ENCODE results near the gene NNT. TPM values are rescaled to one million over a fixed set of nuclear protein-coding genes. Genes with fewer than 3 reads are reported as not detected.
"Not testable (repeated sequence)": the region's sequence is repeated elsewhere in the genome, so short reads cannot be mapped to it uniquely, and the experiment has no call there.

The NNT gene
- polyA plus RNA-seq, 1 donor = 50.7 TPM

DNA sequence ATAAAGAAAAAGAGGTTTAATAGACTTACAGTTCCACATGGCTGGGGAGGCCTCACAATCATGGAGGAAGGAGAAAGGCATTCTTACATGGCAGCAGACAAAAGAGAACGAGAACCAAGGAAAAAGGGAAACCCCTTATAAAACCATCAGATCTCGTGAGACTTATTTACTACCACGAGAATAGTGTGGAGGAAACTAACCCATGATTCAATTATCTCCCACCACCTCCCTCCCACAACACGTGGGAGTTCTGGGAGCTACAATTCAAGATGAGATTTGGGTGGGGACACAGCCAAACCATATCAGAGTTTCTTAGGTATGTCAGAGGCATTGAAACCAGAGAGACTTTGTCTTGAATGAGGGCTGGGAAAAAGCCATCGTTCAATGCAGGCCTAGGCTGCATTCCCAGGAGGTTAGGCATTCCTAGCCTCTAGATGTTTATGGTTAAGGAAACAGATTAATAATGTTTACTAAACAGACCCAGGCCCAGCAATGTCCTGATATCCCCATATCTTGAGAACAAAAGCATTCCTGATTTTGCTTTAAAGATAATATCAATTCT is 38.6 kb upstream of the NNT start:
- no peak for DNase-seq
- H3K4me1 ChIP-seq (ENCODE audit: control insufficient read depth, insufficient read depth, low read length) = no peaks in the 10 kb centered on the region
- WGBS (ENCODE audit: insufficient coverage, low lambda C conversion rate) = no CpG with 5 or more reads among the region's 5 CpGs
- no peaks in the 10 kb centered on the region for H3K9me3 ChIP-seq (ENCODE audit: control insufficient read depth, low read depth, low read length)
- no peak overlapping the region for H3K4me3 ChIP-seq (ENCODE audit: low read length)
- H3K27ac ChIP-seq (ENCODE audit: low read length) = no peak overlapping the region
- no peaks in the 10 kb centered on the region for H3K36me3 ChIP-seq (ENCODE audit: control insufficient read depth, insufficient read depth, low read length)
- H3K27me3 ChIP-seq (ENCODE audit: control insufficient read depth, insufficient read depth, low read length) = no peaks in the 10 kb centered on the region

DNA sequence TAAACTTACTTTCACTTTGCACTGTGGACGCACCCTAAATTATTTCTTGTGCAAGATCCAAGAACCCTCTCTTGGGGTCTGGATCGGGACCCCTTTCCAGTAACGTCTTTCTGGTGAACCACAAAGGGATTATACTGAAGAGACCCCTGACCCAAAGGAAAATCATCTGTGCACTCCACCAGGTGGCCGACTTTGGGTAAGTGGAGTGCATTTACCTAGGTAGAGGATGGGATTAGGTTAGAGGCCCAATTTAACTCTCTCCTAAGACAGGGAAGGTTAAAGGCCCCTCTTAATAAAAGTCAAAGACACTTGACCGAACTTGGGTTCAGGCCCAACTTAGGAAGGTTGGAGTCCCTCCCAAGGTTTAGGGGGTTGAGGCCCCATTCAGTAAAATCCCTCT is 37.9 kb upstream of the NNT start:
- no CpG with 5 or more reads among the region's 5 CpGs for WGBS (ENCODE audit: insufficient coverage, low lambda C conversion rate)
- Histone ChIP-seq H3K27me3 (ENCODE audit: control insufficient read depth, insufficient read depth, low read length) (no peaks in the 10 kb centered on the region), H3K4me1 (ENCODE audit: control insufficient read depth, insufficient read depth, low read length) (no peaks in the 10 kb centered on the region), H3K27ac (ENCODE audit: low read length) (no peak overlapping the region), H3K4me3 (ENCODE audit: low read length) (no peak overlapping the region), H3K9me3 (ENCODE audit: control insufficient read depth, low read depth, low read length) (no peaks in the 10 kb centered on the region), H3K36me3 (ENCODE audit: control insufficient read depth, insufficient read depth, low read length) (no peaks in the 10 kb centered on the region)
- no peak for DNase-seq

DNA sequence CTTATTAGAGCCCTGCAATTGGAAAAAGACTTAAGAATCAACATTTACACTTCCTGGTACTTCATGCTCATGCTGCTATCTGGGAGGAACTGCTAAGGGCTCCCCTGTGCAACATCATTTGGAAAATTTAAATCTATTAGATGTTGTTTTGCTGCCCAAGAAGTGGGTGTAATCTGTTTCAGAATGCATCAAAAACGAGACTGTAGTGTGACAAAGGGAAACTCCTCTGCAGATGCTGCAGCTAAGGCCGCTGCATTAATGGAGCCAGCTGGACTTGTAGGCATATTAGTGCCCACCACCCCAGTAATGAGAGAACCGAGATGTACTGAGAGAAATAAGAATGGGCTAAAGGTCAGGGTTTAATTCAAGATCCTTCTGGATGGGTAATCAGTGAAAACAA is 35.0 kb upstream of the NNT start:
- DNase-seq = no peak
- Histone ChIP-seq H3K36me3 (ENCODE audit: control insufficient read depth, insufficient read depth, low read length) (no peaks in the 10 kb centered on the region), H3K9me3 (ENCODE audit: control insufficient read depth, low read depth, low read length) (no peaks in the 10 kb centered on the region), H3K27me3 (ENCODE audit: control insufficient read depth, insufficient read depth, low read length) (no peaks in the 10 kb centered on the region), H3K27ac (ENCODE audit: low read length) (no peak overlapping the region), H3K4me3 (ENCODE audit: low read length) (no peak overlapping the region), H3K4me1 (ENCODE audit: control insufficient read depth, insufficient read depth, low read length) (no peaks in the 10 kb centered on the region)
- WGBS (ENCODE audit: insufficient coverage, low lambda C conversion rate) = 40% methylated on average over 1 of the region's 3 CpGs

DNA sequence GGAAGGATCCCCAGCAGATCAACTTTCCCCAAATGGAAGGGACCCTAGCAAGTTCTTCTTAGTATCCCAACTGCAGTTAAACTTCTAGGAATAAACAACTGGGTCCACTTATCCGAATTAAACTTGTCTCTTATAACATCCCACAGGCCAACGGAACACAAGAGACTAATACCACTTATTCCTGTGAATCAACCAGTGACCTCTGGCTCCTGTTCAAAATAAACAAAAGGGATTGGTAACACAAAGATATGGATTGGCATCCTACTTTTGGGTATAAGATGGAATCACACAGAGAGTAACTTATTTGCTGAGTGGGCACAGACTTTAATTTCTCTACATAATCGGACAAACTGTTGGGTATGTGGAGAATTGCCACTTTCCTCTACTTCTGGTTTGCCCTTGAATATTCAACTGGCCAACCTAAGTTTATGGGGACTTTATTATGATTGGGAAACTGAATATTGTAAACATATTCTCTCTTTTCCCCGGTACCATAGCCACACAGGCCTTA is 33.7 kb upstream of the NNT start:
- H3K4me3 ChIP-seq (ENCODE audit: low read length) = no peak overlapping the region
- H3K27ac ChIP-seq (ENCODE audit: low read length) = no peak overlapping the region
- H3K27me3 ChIP-seq (ENCODE audit: control insufficient read depth, insufficient read depth, low read length) = no peaks in the 10 kb centered on the region
- no peaks in the 10 kb centered on the region for H3K4me1 ChIP-seq (ENCODE audit: control insufficient read depth, insufficient read depth, low read length)
- H3K36me3 ChIP-seq (ENCODE audit: control insufficient read depth, insufficient read depth, low read length) = no peaks in the 10 kb centered on the region
- DNase-seq = no peak
- WGBS (ENCODE audit: insufficient coverage, low lambda C conversion rate) = 100% methylated on average over 1 of the region's 4 CpGs
- H3K9me3 ChIP-seq (ENCODE audit: control insufficient read depth, low read depth, low read length) = no peaks in the 10 kb centered on the region

DNA sequence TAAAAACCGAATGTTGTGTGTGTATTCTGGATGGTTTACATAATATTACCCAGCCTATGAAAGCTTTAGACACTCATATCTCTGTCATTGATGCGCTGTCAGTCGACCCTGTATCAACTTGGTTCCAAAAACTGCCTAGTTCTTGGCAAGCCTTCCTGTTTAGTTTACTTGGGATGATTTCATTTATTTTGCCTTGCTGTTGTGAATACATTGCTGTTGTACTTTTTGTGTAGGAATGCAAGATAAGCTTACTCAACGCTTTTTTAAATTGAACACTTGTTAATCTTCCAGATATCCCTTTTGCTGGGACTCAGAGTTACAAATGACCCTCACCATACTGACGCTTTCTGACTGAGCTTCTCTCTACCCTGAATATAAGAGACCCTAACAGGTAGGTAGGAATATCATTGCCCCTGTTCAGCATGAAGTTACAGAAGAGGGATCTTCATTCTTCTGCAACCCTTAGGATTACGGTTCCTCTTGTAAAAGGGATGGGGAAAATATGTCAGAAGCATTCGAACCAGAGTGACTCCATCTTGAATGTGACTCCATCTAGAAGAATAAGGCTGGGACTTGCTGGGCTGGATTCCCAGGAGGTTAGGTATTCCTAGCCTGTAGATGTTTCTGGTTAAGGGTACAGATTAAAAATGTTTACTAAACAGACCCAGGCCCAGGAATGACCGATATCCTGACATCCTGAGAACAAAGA is 32.4 kb upstream of the NNT start:
- Histone ChIP-seq H3K36me3 (ENCODE audit: control insufficient read depth, insufficient read depth, low read length) (peaks cover 3% of the 10 kb centered on the region), H3K9me3 (ENCODE audit: control insufficient read depth, low read depth, low read length) (no peaks in the 10 kb centered on the region), H3K4me3 (ENCODE audit: low read length) (no peak overlapping the region), H3K4me1 (ENCODE audit: control insufficient read depth, insufficient read depth, low read length) (no peaks in the 10 kb centered on the region), H3K27ac (ENCODE audit: low read length) (no peak overlapping the region), H3K27me3 (ENCODE audit: control insufficient read depth, insufficient read depth, low read length) (no peaks in the 10 kb centered on the region)
- DNase-seq = no peak
- WGBS (ENCODE audit: insufficient coverage, low lambda C conversion rate) = 100% methylated on average over 3 of the region's 8 CpGs

DNA sequence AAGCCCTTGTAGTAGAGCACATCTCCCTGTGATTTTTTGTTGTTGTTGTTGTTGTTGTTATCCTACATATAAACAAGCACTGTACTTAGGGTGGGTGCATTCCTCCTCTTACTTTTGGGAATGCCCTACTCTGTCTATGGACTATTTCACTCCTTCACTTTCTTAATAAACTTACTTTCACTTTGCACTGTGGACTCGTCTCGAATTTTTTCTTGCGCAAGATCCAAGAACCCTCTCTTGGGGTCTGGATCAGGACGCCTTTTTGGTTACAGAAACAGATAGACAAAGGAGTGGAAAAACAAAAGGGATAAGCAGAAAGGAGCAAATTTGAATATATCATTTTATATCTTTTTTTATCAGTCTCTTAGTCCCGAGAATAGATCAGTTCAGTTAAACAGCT is 31.7 kb upstream of the NNT start:
- Histone ChIP-seq H3K9me3 (ENCODE audit: control insufficient read depth, low read depth, low read length) (no peaks in the 10 kb centered on the region), H3K4me1 (ENCODE audit: control insufficient read depth, insufficient read depth, low read length) (no peaks in the 10 kb centered on the region), H3K27ac (ENCODE audit: low read length) (no peak overlapping the region), H3K4me3 (ENCODE audit: low read length) (no peak overlapping the region), H3K36me3 (ENCODE audit: control insufficient read depth, insufficient read depth, low read length) (peaks cover 3% of the 10 kb centered on the region), H3K27me3 (ENCODE audit: control insufficient read depth, insufficient read depth, low read length) (no peaks in the 10 kb centered on the region)
- WGBS (ENCODE audit: insufficient coverage, low lambda C conversion rate) = 65% methylated on average over 2 of the region's 5 CpGs
- no peak for DNase-seq

DNA sequence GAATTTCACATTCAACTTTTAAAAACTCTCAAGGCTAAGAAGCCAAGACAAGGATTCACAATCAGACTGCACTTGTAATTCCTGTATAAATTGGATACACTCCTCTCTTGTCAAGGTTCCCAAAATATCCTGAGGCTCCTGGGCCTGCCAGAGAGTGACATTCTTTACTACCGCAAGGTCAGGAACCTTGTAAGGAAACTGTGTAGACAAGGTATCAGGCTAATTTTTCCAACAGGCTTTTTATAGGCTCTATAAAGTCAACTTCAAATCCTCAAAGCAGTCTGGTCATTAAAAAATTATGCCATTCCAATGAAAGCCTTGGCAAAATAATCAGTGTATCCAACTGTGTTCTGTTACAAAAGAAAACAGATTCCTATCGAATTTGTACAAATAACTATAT is 30.6 kb upstream of the NNT start:
- no peaks in the 10 kb centered on the region for H3K4me1 ChIP-seq (ENCODE audit: control insufficient read depth, insufficient read depth, low read length)
- H3K27ac ChIP-seq (ENCODE audit: low read length) = no peak overlapping the region
- DNase-seq = no peak
- no peak overlapping the region for H3K4me3 ChIP-seq (ENCODE audit: low read length)
- H3K9me3 ChIP-seq (ENCODE audit: control insufficient read depth, low read depth, low read length) = no peaks in the 10 kb centered on the region
- peaks cover 3% of the 10 kb centered on the region for H3K36me3 ChIP-seq (ENCODE audit: control insufficient read depth, insufficient read depth, low read length)
- H3K27me3 ChIP-seq (ENCODE audit: control insufficient read depth, insufficient read depth, low read length) = no peaks in the 10 kb centered on the region
- WGBS (ENCODE audit: insufficient coverage, low lambda C conversion rate) = 83% methylated on average over 1 of the region's 2 CpGs

DNA sequence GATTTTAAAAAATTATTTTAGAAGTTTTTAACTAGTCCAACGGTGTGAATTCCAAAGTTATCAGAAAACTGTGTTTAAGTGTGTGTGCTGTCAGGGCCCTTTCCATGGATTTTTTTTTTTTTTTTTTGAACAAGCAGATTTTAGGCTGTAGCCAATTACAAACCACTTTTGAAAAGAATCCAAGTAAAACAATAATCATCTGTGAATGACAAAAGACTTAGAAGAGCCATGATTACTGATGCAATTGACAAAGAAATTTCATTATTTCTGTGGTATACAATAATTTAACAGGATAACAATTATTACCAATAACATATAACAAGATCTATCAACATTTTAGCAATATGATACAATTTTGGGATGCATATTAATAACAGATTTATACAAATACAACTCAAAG is 29.9 kb upstream of the NNT start:
- Histone ChIP-seq H3K27ac (ENCODE audit: low read length) (no peak overlapping the region), H3K4me1 (ENCODE audit: control insufficient read depth, insufficient read depth, low read length) (no peaks in the 10 kb centered on the region), H3K36me3 (ENCODE audit: control insufficient read depth, insufficient read depth, low read length) (peaks cover 3% of the 10 kb centered on the region), H3K4me3 (ENCODE audit: low read length) (no peak overlapping the region), H3K27me3 (ENCODE audit: control insufficient read depth, insufficient read depth, low read length) (no peaks in the 10 kb centered on the region), H3K9me3 (ENCODE audit: control insufficient read depth, low read depth, low read length) (no peaks in the 10 kb centered on the region)
- no CpG with 5 or more reads among the region's 1 CpG for WGBS (ENCODE audit: insufficient coverage, low lambda C conversion rate)
- no peak for DNase-seq

DNA sequence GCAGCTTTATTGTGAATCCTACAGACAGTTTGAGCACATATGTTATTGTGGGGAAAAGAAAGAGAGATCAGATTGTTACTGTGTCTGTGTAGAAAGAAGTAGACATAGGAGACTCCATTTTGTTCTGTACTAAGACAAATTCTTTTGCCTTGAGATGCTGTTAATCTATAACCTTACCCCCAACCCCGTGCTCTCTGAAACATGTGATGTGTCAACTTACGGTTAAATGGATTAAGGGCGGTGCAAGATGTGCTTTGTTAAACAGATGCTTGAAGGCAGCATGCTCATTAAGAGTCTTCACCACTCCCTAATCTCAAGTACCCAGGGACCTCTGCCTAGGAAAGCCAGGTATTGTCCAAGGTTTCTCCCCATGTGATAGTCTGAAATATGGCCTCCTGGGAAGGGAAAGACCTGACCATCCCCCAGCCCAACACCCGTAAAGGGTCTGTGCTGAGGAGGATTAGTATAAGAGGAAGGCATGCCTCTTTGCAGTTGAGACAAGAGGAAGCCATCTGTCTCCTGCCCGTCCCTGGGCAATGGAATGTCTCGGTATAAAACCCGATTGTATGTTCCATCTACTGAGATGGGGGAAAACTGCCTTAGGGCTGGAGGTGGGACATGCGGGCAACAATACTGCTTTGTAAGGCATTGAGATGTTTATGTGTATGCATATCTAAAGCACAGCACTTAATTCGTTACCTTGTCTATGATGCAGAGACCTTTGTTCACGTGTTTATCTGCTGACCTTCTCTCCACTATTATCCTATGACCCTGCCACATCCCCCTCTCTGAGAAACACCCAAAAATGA is 22.4 kb upstream of the NNT start:
- H3K36me3 ChIP-seq (ENCODE audit: control insufficient read depth, insufficient read depth, low read length); H3K27ac ChIP-seq (ENCODE audit: low read length); DNase-seq; H3K9me3 ChIP-seq (ENCODE audit: control insufficient read depth, low read depth, low read length); H3K4me3 ChIP-seq (ENCODE audit: low read length); H3K4me1 ChIP-seq (ENCODE audit: control insufficient read depth, insufficient read depth, low read length); H3K27me3 ChIP-seq (ENCODE audit: control insufficient read depth, insufficient read depth, low read length): not testable (repeated sequence)
- WGBS (ENCODE audit: insufficient coverage, low lambda C conversion rate) = no CpG with 5 or more reads among the region's 10 CpGs

DNA sequence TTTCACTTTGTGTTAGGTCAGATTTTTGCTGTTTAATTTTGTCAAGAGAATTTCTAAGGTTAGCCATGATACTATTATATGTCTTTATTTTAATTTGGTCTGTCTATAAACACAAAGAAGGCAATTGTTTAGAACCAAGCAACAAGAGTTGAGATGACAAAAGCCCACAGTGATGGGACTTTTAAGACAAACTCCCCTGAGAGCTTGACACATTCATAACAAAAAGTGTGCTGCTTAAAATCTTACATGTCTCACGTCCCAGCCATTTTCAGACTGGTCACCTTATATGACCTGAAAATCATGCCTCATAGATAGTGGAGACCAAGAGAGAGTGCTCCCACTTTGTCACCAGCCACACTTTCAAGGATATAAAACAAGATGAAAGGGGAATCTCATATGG is 21.6 kb upstream of the NNT start:
- Histone ChIP-seq H3K27ac (ENCODE audit: low read length) (no peak overlapping the region), H3K27me3 (ENCODE audit: control insufficient read depth, insufficient read depth, low read length) (no peaks in the 10 kb centered on the region), H3K9me3 (ENCODE audit: control insufficient read depth, low read depth, low read length) (no peaks in the 10 kb centered on the region), H3K4me3 (ENCODE audit: low read length) (no peak overlapping the region), H3K36me3 (ENCODE audit: control insufficient read depth, insufficient read depth, low read length) (peaks cover 6% of the 10 kb centered on the region), H3K4me1 (ENCODE audit: control insufficient read depth, insufficient read depth, low read length) (no peaks in the 10 kb centered on the region)
- WGBS (ENCODE audit: insufficient coverage, low lambda C conversion rate) = no CpG with 5 or more reads among the region's 1 CpG
- DNase-seq = no peak

All from large intestine (tissue), 3 donors.